ENCODE measurements around the gene MAP2K3.
"Not testable (repeated sequence)": the region's sequence is repeated elsewhere in the genome, so short reads cannot be mapped to it uniquely, and the experiment has no call there.

MAP2K3 gene

GRCh38 chr17:21330436-21331160, 46.1 kb downstream of the MAP2K3 start:
- TF ChIP-seq ZNF274 (IDR thresholded peaks at IDR 0.05; ENCODE audit: low read depth, low read length): no peak
- no peak overlapping the region for H3K4me3 ChIP-seq (ENCODE audit: low read length)

- H3K4me3 ChIP-seq (ENCODE audit: low read length): not testable (repeated sequence)
Observed at GRCh38 chr17:21336541-21337294, 52.2 kb downstream of the MAP2K3 start.

- H3K4me3 ChIP-seq (ENCODE audit: low read length): not testable (repeated sequence)
Observed at GRCh38 chr17:21337981-21338625, 53.6 kb downstream of the MAP2K3 start.

GRCh38 chr17:21339011-21339410, 54.5 kb downstream of the MAP2K3 start:
- no peak for TF ChIP-seq ZNF274 (IDR thresholded peaks at IDR 0.05; ENCODE audit: low read depth, low read length)
- H3K4me3 ChIP-seq (ENCODE audit: low read length): no peak overlapping the region

- not testable (repeated sequence) for H3K4me3 ChIP-seq (ENCODE audit: low read length)
Observed at GRCh38 chr17:21339571-21339970, 55.1 kb downstream of the MAP2K3 start.

GRCh38 chr17:21340407-21340806, 55.9 kb downstream of the MAP2K3 start:
- H3K4me3 ChIP-seq (ENCODE audit: low read length): not testable (repeated sequence)

GRCh38 chr17:21341279-21341678, 56.8 kb downstream of the MAP2K3 start:
- H3K4me3 ChIP-seq (ENCODE audit: low read length): not testable (repeated sequence)

- not testable (repeated sequence) for H3K4me3 ChIP-seq (ENCODE audit: low read length)
Observed at GRCh38 chr17:21341925-21342540, 57.5 kb downstream of the MAP2K3 start.

- not testable (repeated sequence) for H3K4me3 ChIP-seq (ENCODE audit: low read length)
Observed at GRCh38 chr17:21343061-21343949, 58.8 kb downstream of the MAP2K3 start.

GRCh38 chr17:21344801-21345200, 60.3 kb downstream of the MAP2K3 start:
- not testable (repeated sequence) for H3K4me3 ChIP-seq (ENCODE audit: low read length)

GRCh38 chr17:21345236-21345635, 60.7 kb downstream of the MAP2K3 start:
- H3K4me3 ChIP-seq (ENCODE audit: low read length): no peak overlapping the region
- no peak for TF ChIP-seq ZNF274 (IDR thresholded peaks at IDR 0.05; ENCODE audit: low read depth, low read length)

- H3K4me3 ChIP-seq (ENCODE audit: low read length): not testable (repeated sequence)
Observed at GRCh38 chr17:21346107-21346506, 61.6 kb downstream of the MAP2K3 start.

GRCh38 chr17:21346651-21347250, 62.2 kb downstream of the MAP2K3 start:
- H3K4me3 ChIP-seq (ENCODE audit: low read length): not testable (repeated sequence)

GRCh38 chr17:21347660-21348059, 63.1 kb downstream of the MAP2K3 start:
- H3K4me3 ChIP-seq (ENCODE audit: low read length): not testable (repeated sequence)

GRCh38 chr17:21348081-21348925, 63.8 kb downstream of the MAP2K3 start:
- not testable (repeated sequence) for H3K4me3 ChIP-seq (ENCODE audit: low read length)

GRCh38 chr17:21348926-21349261, 64.4 kb downstream of the MAP2K3 start:
- H3K4me3 ChIP-seq (ENCODE audit: low read length): not testable (repeated sequence)

GRCh38 chr17:21349358-21350050, 65.0 kb downstream of the MAP2K3 start:
- not testable (repeated sequence) for H3K4me3 ChIP-seq (ENCODE audit: low read length)

- not testable (repeated sequence) for H3K4me3 ChIP-seq (ENCODE audit: low read length)
Observed at GRCh38 chr17:21350495-21350894, 66.0 kb downstream of the MAP2K3 start.

Data from GM08714 (cell line).